IMR-90 (cell line): ENCODE measurements around the gene ADGRL3.

Source experiments
- BHLHE40 ChIP-seq: fragments of 150-350 bp; IDR thresholded peaks from 2 replicates; pipeline ENCODE4 v1.6.1; 2016; ENCODE audit warnings: mild to moderate bottlenecking, low read depth, low read length
- CEBPB ChIP-seq: IDR thresholded peaks from 2 replicates; pipeline ENCODE4 v1.6.1; 2012; ENCODE audit warnings: low read depth, low read length, improper control_type of control experiment
- CHD1 ChIP-seq: IDR thresholded peaks from 2 replicates; pipeline ENCODE4 v1.6.1; 2012; ENCODE audit warnings: low read depth, low read length, improper control_type of control experiment
- CTCF ChIP-seq: conservative IDR thresholded peaks from 2 replicates; pipeline ENCODE4 v1.5.1; 2012; ENCODE audit warnings: mild to moderate bottlenecking, low read depth, low read length, improper control_type of control experiment
- FOS ChIP-seq: fragments of 150-350 bp; IDR thresholded peaks from 2 replicates; pipeline ENCODE4 v1.6.1; 2016; ENCODE audit warnings: low read depth, low read length
- MAFK ChIP-seq: IDR thresholded peaks from 2 replicates; pipeline ENCODE4 v1.6.1; 2012; ENCODE audit warnings: low read depth, low read length, improper control_type of control experiment
- MAZ ChIP-seq: IDR thresholded peaks from 2 replicates; pipeline ENCODE4 v1.6.1; 2012; ENCODE audit warnings: low read depth, mild to moderate bottlenecking, low read length, improper control_type of control experiment, moderate library complexity, borderline replicate concordance
- MXI1 ChIP-seq: IDR thresholded peaks from 2 replicates; pipeline ENCODE4 v1.6.1; 2012; ENCODE audit warnings: low read depth, mild to moderate bottlenecking, low read length, moderate library complexity, borderline replicate concordance
- POLR2A ChIP-seq: IDR thresholded peaks from 2 replicates; pipeline ENCODE4 v1.6.1; 2012; ENCODE audit warnings: mild to moderate bottlenecking, low read depth, low read length
- RAD21 ChIP-seq: IDR thresholded peaks from 2 replicates; pipeline ENCODE4 v1.6.1; 2012; ENCODE audit warnings: low read length, improper control_type of control experiment
- RCOR1 ChIP-seq: IDR thresholded peaks from 2 replicates; pipeline ENCODE4 v1.6.1; 2012; ENCODE audit warnings: mild to moderate bottlenecking, low read length, improper control_type of control experiment; ENCODE audit not compliant: insufficient replicate concordance
- RFX5 ChIP-seq: IDR thresholded peaks from 2 replicates; pipeline ENCODE4 v1.8.0; 2012; ENCODE audit warnings: low read depth, mild to moderate bottlenecking, low read length, moderate library complexity
- USF2 ChIP-seq: fragments of 150-350 bp; IDR thresholded peaks from 2 replicates; pipeline ENCODE4 v1.6.1; 2017; ENCODE audit warnings: mild to moderate bottlenecking, antibody characterized with exemption, low read length, low read depth

- no peak for TF ChIP-seq RAD21
- no peak for TF ChIP-seq CTCF
- TF ChIP-seq CHD1, result no peak
- TF ChIP-seq FOS, result no peak
- no peak for TF ChIP-seq POLR2A
- TF ChIP-seq RFX5, result no peak
- TF ChIP-seq RCOR1, result no peak
- TF ChIP-seq MAFK, result no peak
- no peak for TF ChIP-seq MAZ
- TF ChIP-seq MXI1, result no peak
- no peak for TF ChIP-seq BHLHE40
- no peak for TF ChIP-seq USF2
- no peak for TF ChIP-seq CEBPB
Measured at GRCh38 chr4:62126064-62126732, 926.1 kb downstream of the ADGRL3 start.
